GM18499 (cell line): Measurements from ENCODE around the gene MFSD11.
"Not testable (repeated sequence)": the region's sequence is repeated elsewhere in the genome, so short reads cannot be mapped to it uniquely, and the experiment has no call there.

Experiments used
- ATAC-seq: cut with Tn5 transposase; IDR thresholded peaks from one replicate; pipeline ENCODE4 v1.9.1; 2021; ENCODE audit warnings: moderate number of reproducible peaks; ENCODE audit not compliant: insufficient read depth, unreplicated experiment

The MFSD11 gene

GRCh38 chr17:76725580-76726230 lies 12.2 kb upstream of the MFSD11 start:
- ATAC-seq: peak; percentile 8

- peak; percentile 48 for ATAC-seq
Observed at GRCh38 chr17:76726231-76726775, 11.6 kb upstream of the MFSD11 start, which contains the start of gene JMJD6. TSS of gene JMJD6 (minus strand) at chr17:76726606. CDS start at chr17:76726475, 131 bp downstream.

- peak; percentile 34 for ATAC-seq
Observed at GRCh38 chr17:76726776-76727718, 10.9 kb upstream of the MFSD11 start, which contains the start of gene METTL23. TSS of gene METTL23 (plus strand) at chr17:76726839. CDS start at chr17:76729711, 2,872 bp downstream.

GRCh38 chr17:76727745-76728456 lies 10.0 kb upstream of the MFSD11 start:
- no peak for ATAC-seq

- ATAC-seq: not testable (repeated sequence)
Observed at GRCh38 chr17:76731800-76732733, 5.9 kb upstream of the MFSD11 start.

GRCh38 chr17:76732734-76733617 lies 4.9 kb upstream of the MFSD11 start:
- ATAC-seq: no peak

- no peak for ATAC-seq
Observed at GRCh38 chr17:76733618-76733957, 4.3 kb upstream of the MFSD11 start.

- no peak for ATAC-seq
Observed at GRCh38 chr17:76734080-76734840, 3.7 kb upstream of the MFSD11 start.

- ATAC-seq: no peak
Observed at GRCh38 chr17:76735006-76735405, 2.9 kb upstream of the MFSD11 start.

- no peak for ATAC-seq
Observed at GRCh38 chr17:76735586-76736348, 2.2 kb upstream of the MFSD11 start.

- no peak for ATAC-seq
Observed at GRCh38 chr17:76736349-76737081, 1.4 kb upstream of the MFSD11 start.

- peak; percentile 51 for ATAC-seq
Observed at GRCh38 chr17:76737082-76737675, 740 bp upstream of the MFSD11 start, which contains the start of gene SRSF2. TSS of gene SRSF2 (minus strand) at chr17:76737331. CDS start at chr17:76737160, 171 bp downstream.

GRCh38 chr17:76738468-76738850 lies 540 bp downstream of the MFSD11 start:
- ATAC-seq: no peak

- not testable (repeated sequence) for ATAC-seq
Observed at GRCh38 chr17:76739568-76740115, 1.7 kb downstream of the MFSD11 start.

- ATAC-seq: no peak
Observed at GRCh38 chr17:76740329-76741118, 2.6 kb downstream of the MFSD11 start.
